ENCODE results near the gene SLC46A3.

- TF ChIP-seq CTCF (IDR thresholded peaks at IDR 0.05; ENCODE audit: low read depth, low read length) (no peak), EZH2phosphoT487 (IDR thresholded peaks at IDR 0.05; ENCODE audit: low read depth) (no peak)
Measured at GRCh38 chr13:28743499-28744083, 24.8 kb upstream of the SLC46A3 start.
